Activated naive CD8-positive, alpha-beta T cell treated with anti-CD3 and anti-CD28 coated beads for 36 hours (primary cell): ENCODE results near the gene IRF2. TPM values are rescaled to one million over a fixed set of nuclear protein-coding genes. Genes with fewer than 3 reads are reported as not detected.
A peak's percentile ranks its signal among the peaks of the same experiment; 100 is the strongest.
"Not testable (repeated sequence)": the region's sequence is repeated elsewhere in the genome, so short reads cannot be mapped to it uniquely, and the experiment has no call there.

Source experiments
- DNase-seq: peaks from one replicate; pipeline ENCODE4 v3.0.0; 2021
- H3K27ac Mint-ChIP-seq: one replicate; pipeline ENCODE4 v1.8.0; 2022; ENCODE audit warnings: mild to moderate bottlenecking, moderate library complexity, mixed read lengths
- H3K27me3 Mint-ChIP-seq: one replicate; pipeline ENCODE4 v1.8.0; 2022; ENCODE audit warnings: mild to moderate bottlenecking, mixed read lengths
- H3K36me3 Mint-ChIP-seq: one replicate; pipeline ENCODE4 v1.8.0; 2021; ENCODE audit warnings: mild to moderate bottlenecking, mixed read lengths
- H3K4me1 Mint-ChIP-seq: one replicate; pipeline ENCODE4 v1.8.0; 2021; ENCODE audit warnings: mixed read lengths
- H3K4me3 Mint-ChIP-seq: one replicate; pipeline ENCODE4 v1.8.0; 2022; ENCODE audit warnings: mild to moderate bottlenecking, moderate library complexity, mixed read lengths
- H3K9me3 Mint-ChIP-seq: one replicate; pipeline ENCODE4 v1.8.0; 2022; ENCODE audit warnings: mixed read lengths
- total RNA-seq, 2 experiments: library from RNA; stranded (reverse); gene quantifications; one replicate each; pipeline ENCODE4 v1.2.3, GENCODE V29; 2021

IRF2 gene
- total RNA-seq, 2 experiments from 2014 or later, result 49.1 to 61.4 TPM

GRCh38 chr4:184389978-184390900 is 84.1 kb downstream of the IRF2 start:
- no peak for DNase-seq
- Mint-ChIP-seq H3K9me3 (no peaks in the 10 kb centered on the region), H3K4me1 (peaks cover 21% of the 10 kb centered on the region), H3K27ac (no peak overlapping the region), H3K27me3 (no peaks in the 10 kb centered on the region), H3K36me3 (peaks cover 55% of the 10 kb centered on the region), H3K4me3 (no peak overlapping the region)

GRCh38 chr4:184388106-184388505 is 86.2 kb downstream of the IRF2 start:
- no peaks in the 10 kb centered on the region for H3K9me3 Mint-ChIP-seq
- peaks cover 37% of the 10 kb centered on the region for H3K4me1 Mint-ChIP-seq
- no peak overlapping the region for H3K4me3 Mint-ChIP-seq
- H3K27ac Mint-ChIP-seq, result no peak overlapping the region
- no peaks in the 10 kb centered on the region for H3K27me3 Mint-ChIP-seq
- H3K36me3 Mint-ChIP-seq, result peaks cover 47% of the 10 kb centered on the region
- no peak for DNase-seq

GRCh38 chr4:184387351-184387750 is 87.0 kb downstream of the IRF2 start:
- DNase-seq, result no peak
- no peak overlapping the region for H3K27ac Mint-ChIP-seq
- peaks cover 44% of the 10 kb centered on the region for H3K36me3 Mint-ChIP-seq
- no peaks in the 10 kb centered on the region for H3K27me3 Mint-ChIP-seq
- H3K4me3 Mint-ChIP-seq, result no peak overlapping the region
- H3K9me3 Mint-ChIP-seq, result no peaks in the 10 kb centered on the region
- peaks cover 45% of the 10 kb centered on the region for H3K4me1 Mint-ChIP-seq

DNA sequence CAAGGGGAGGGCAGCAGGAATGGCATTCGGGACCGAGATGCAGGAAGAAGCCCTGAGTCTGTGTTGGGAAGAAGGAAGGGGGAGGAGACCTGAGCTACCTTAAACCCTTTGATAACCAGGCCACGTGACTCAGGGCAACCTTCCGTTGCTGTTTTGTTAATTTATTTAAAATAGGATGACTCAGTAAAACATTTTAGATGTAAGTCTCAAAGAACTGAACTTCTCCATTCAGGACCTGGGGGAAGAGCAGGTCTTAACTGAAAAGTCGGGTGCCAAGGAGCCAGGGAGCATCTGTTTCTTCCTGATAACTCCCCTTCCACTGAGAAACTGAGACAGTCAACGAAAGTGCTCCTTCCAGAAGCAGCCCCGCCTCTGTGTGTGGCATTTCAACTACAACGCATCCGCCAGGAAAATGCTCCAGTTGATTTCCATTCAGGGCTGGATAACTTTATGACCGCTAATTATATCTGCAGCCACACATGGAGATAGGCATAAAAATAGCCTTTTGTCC is 88.0 kb downstream of the IRF2 start:
- no peak for DNase-seq
- no peaks in the 10 kb centered on the region for H3K27me3 Mint-ChIP-seq
- H3K36me3 Mint-ChIP-seq, result peaks cover 45% of the 10 kb centered on the region
- no peak overlapping the region for H3K4me3 Mint-ChIP-seq
- H3K9me3 Mint-ChIP-seq, result no peaks in the 10 kb centered on the region
- H3K4me1 Mint-ChIP-seq, result peaks cover 55% of the 10 kb centered on the region
- H3K27ac Mint-ChIP-seq, result peak overlapping the region; percentile 26

GRCh38 chr4:184385705-184386141 is 88.6 kb downstream of the IRF2 start:
- Mint-ChIP-seq H3K9me3 (peaks cover 2% of the 10 kb centered on the region), H3K27me3 (no peaks in the 10 kb centered on the region), H3K27ac (no peak overlapping the region), H3K4me3 (no peak overlapping the region), H3K36me3 (peaks cover 46% of the 10 kb centered on the region), H3K4me1 (peaks cover 57% of the 10 kb centered on the region)
- DNase-seq, result no peak

GRCh38 chr4:184384810-184385557 is 89.4 kb downstream of the IRF2 start:
- H3K9me3 Mint-ChIP-seq, result peaks cover 5% of the 10 kb centered on the region
- H3K27ac Mint-ChIP-seq, result peak overlapping the region; percentile 81
- peaks cover 48% of the 10 kb centered on the region for H3K36me3 Mint-ChIP-seq
- H3K4me1 Mint-ChIP-seq, result peaks cover 59% of the 10 kb centered on the region
- no peaks in the 10 kb centered on the region for H3K27me3 Mint-ChIP-seq
- no peak for DNase-seq
- H3K4me3 Mint-ChIP-seq, result no peak overlapping the region

DNA sequence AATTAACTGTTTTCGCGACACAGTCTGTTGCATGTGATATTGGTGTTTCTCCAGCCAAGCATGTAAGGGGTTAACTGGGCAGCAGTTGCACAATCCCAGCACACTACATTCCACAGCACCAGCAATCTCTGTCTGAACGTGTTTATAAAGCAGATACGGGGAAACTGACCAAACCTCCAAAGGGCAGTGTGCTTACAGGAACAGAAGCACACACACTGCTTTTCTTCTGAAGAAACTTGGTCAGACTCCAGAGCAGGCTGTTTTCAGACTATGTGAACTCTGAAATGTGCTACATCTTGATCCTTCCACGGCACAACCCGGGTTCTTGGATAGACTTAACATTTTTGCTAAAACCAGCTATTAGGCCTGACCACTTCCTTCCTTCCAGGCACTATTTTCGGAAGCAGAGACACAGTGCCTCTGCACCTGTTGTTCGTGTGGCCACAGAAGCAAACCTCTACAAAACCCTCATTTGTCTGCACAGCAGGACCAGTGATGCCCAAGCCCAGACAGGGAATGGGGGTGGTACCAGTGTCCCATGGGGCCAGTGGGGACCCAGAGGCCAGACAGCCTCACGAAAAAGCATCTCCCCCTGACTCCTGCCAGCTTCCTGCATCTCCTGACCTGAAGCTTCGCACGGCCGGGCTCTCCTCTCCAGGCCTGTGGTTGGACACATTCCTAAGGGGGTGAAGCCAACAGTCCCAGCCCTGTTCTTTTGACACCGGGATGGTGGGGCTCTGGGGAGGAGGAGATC is 90.1 kb downstream of the IRF2 start:
- Mint-ChIP-seq H3K27ac (peak overlapping the region; percentile 81), H3K9me3 (peaks cover 5% of the 10 kb centered on the region), H3K36me3 (peaks cover 50% of the 10 kb centered on the region), H3K4me1 (peaks cover 59% of the 10 kb centered on the region), H3K4me3 (peak overlapping the region; percentile 41), H3K27me3 (no peaks in the 10 kb centered on the region)
- DNase-seq, result peak; percentile 19

GRCh38 chr4:184383497-184384055 is 90.8 kb downstream of the IRF2 start:
- Mint-ChIP-seq H3K4me1 (peaks cover 62% of the 10 kb centered on the region), H3K27me3 (no peaks in the 10 kb centered on the region), H3K4me3 (peak overlapping the region; percentile 41), H3K36me3 (peaks cover 48% of the 10 kb centered on the region), H3K9me3 (peaks cover 5% of the 10 kb centered on the region), H3K27ac (peak overlapping the region; percentile 81)
- no peak for DNase-seq

DNA sequence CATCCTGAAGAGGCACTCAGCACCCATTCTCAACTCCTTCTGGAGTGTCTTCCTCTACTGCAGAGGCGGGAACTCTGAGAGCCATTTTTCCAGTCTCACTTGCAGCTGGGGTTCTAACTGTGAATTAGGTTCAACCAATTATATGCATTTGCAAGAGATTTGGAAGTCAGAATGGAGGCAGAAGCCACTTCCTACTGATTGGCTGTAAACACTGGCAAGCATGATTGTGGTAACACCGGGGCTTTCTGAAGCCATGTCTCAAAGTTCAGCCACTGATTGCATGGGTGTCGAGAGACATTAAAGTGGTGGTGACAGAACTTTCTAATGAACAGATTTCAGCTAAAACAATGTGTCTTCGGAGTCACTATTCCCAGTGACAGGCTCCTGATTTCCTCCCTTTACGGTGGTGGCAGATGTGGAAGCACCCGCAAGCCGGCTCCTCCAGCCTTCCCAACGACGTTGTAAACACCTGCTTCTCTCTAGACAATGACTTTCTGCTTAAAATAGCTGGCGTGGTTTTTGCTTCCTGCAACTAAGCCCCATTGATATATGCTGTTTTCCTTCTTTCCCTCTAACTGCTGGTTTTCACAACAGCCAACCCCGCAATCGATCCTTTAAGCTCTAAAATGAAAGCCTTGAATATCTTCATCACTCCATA is 92.0 kb downstream of the IRF2 start:
- Mint-ChIP-seq H3K36me3 (peaks cover 42% of the 10 kb centered on the region), H3K4me1 (peaks cover 67% of the 10 kb centered on the region), H3K27me3 (no peaks in the 10 kb centered on the region), H3K27ac (peak overlapping the region; percentile 63), H3K9me3 (peaks cover 5% of the 10 kb centered on the region), H3K4me3 (peak overlapping the region; percentile 47)
- DNase-seq, result no peak

DNA sequence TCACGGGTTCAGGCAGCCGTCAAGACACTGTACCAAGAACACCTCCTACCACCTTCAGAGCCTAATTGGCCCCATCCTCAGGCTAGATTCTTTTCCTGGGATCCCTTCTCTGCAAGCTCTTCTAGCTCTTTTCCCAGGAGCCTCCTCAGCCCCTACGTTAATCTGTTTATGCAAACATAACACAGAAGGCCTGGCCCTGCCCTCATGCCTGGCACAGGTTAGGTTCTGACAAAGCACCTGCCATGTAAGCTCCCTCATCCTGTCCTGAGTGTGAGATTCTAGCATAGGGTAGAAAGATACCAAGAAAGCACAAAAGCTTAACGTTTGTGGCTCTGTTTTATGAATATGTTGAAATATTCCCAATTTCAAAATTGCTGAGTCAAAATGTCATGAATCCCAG is 93.6 kb downstream of the IRF2 start:
- H3K4me1 Mint-ChIP-seq, result peaks cover 61% of the 10 kb centered on the region
- peaks cover 6% of the 10 kb centered on the region for H3K9me3 Mint-ChIP-seq
- no peak overlapping the region for H3K4me3 Mint-ChIP-seq
- H3K27me3 Mint-ChIP-seq, result no peaks in the 10 kb centered on the region
- DNase-seq, result no peak
- peaks cover 37% of the 10 kb centered on the region for H3K36me3 Mint-ChIP-seq
- no peak overlapping the region for H3K27ac Mint-ChIP-seq

DNA sequence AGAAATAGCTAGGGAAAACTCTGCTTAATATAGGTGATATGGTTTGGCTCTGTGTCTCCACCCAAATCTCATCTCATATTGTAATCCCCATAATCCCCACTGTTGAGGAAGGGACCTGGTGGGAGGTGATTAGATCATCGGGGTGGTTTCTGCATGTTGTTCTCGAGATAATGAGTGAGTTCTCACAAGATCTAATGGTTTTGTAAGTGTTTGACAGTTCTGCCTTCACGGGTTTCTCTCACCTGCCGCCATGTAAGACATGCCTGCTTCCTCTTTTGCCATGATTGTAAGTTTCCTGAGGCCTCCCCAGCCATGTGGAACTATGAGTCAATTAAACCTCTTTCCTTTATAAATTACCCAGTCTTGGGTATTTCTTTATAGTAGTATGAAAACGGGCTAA is 94.1 kb downstream of the IRF2 start:
- not testable (repeated sequence) for DNase-seq, H3K27me3 Mint-ChIP-seq, H3K4me3 Mint-ChIP-seq, H3K27ac Mint-ChIP-seq, H3K9me3 Mint-ChIP-seq
- H3K36me3 Mint-ChIP-seq, result peaks cover 38% of the 10 kb centered on the region
- peaks cover 60% of the 10 kb centered on the region for H3K4me1 Mint-ChIP-seq

- no peak for DNase-seq
- H3K27ac Mint-ChIP-seq, result no peak overlapping the region
- peaks cover 42% of the 10 kb centered on the region for H3K4me1 Mint-ChIP-seq
- H3K4me3 Mint-ChIP-seq, result no peak overlapping the region
- peaks cover 31% of the 10 kb centered on the region for H3K36me3 Mint-ChIP-seq
- peaks cover 7% of the 10 kb centered on the region for H3K9me3 Mint-ChIP-seq
- H3K27me3 Mint-ChIP-seq, result no peaks in the 10 kb centered on the region
Measured at GRCh38 chr4:184376923-184377322, 97.4 kb downstream of the IRF2 start.

- Mint-ChIP-seq H3K27ac (no peak overlapping the region), H3K9me3 (peaks cover 7% of the 10 kb centered on the region), H3K36me3 (peaks cover 25% of the 10 kb centered on the region), H3K27me3 (no peaks in the 10 kb centered on the region), H3K4me3 (no peak overlapping the region), H3K4me1 (peaks cover 36% of the 10 kb centered on the region)
- no peak for DNase-seq
Measured at GRCh38 chr4:184376126-184376838, 98.1 kb downstream of the IRF2 start.
